Measurements from ENCODE around the gene IFT20.

Gene IFT20

GRCh38 chr17:28357061-28357900 lies 22.0 kb upstream of the IFT20 start, which contains the start of gene POLDIP2:
Gene POLDIP2 (minus strand): TSS chr17:28357527. CDS start chr17:28357448, 79 bp downstream.
- TF ChIP-seq ZBTB7A (IDR thresholded peaks at IDR 0.05; ENCODE audit: low read depth) (no peak), TEAD4 (IDR thresholded peaks at IDR 0.05) (no peak), EGR1 (IDR thresholded peaks at IDR 0.05) (peak; percentile 21; the same call in 1 of the 2 replicates), CREB1 (IDR thresholded peaks at IDR 0.05; ENCODE audit: low read depth) (peak; percentile 77), REST (IDR thresholded peaks at IDR 0.05; ENCODE audit: low read depth) (no peak), YY1 (IDR thresholded peaks at IDR 0.05; ENCODE audit: low read depth) (peak; percentile 96), TCF12 (IDR thresholded peaks at IDR 0.05; ENCODE audit: low read depth) (peak; percentile 43; the same call in 1 of the 2 replicates), TAF1 (IDR thresholded peaks at IDR 0.05; ENCODE audit: low read depth) (peak; percentile 90), CEBPB (IDR thresholded peaks at IDR 0.05) (no peak), FOXM1 (IDR thresholded peaks at IDR 0.05; ENCODE audit: borderline replicate concordance, low read depth) (no peak), NFIC (IDR thresholded peaks at IDR 0.05) (no peak), RAD21 (IDR thresholded peaks at IDR 0.05; ENCODE audit: low read depth) (no peak), EP300 (IDR thresholded peaks at IDR 0.05; ENCODE audit: borderline replicate concordance) (no peak), USF1 (IDR thresholded peaks at IDR 0.05) (peak; percentile 98)
- TF ChIP-seq, protein P1, sequence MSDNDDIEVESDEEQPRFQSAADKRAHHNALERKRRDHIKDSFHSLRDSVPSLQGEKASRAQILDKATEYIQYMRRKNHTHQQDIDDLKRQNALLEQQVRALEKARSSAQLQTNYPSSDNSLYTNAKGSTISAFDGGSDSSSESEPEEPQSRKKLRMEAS (IDR thresholded peaks at IDR 0.05), result peak; percentile 47; the same call in 1 of the 2 replicates

GRCh38 chr17:28350271-28350670 lies 15.0 kb upstream of the IFT20 start:
- no peak for TF ChIP-seq ZBTB7A (IDR thresholded peaks at IDR 0.05; ENCODE audit: low read depth)
- TF ChIP-seq FOXM1 (IDR thresholded peaks at IDR 0.05; ENCODE audit: borderline replicate concordance, low read depth), result no peak
- TF ChIP-seq REST (IDR thresholded peaks at IDR 0.05; ENCODE audit: low read depth), result no peak
- no peak for TF ChIP-seq EP300 (IDR thresholded peaks at IDR 0.05; ENCODE audit: borderline replicate concordance)
- TF ChIP-seq TEAD4 (IDR thresholded peaks at IDR 0.05), result no peak
- TF ChIP-seq EGR1 (IDR thresholded peaks at IDR 0.05), result no peak
- no peak for TF ChIP-seq NFIC (IDR thresholded peaks at IDR 0.05)
- TF ChIP-seq TAF1 (IDR thresholded peaks at IDR 0.05; ENCODE audit: low read depth), result no peak
- TF ChIP-seq USF1 (IDR thresholded peaks at IDR 0.05), result no peak
- no peak for TF ChIP-seq CREB1 (IDR thresholded peaks at IDR 0.05; ENCODE audit: low read depth)
- TF ChIP-seq, protein P1 (IDR thresholded peaks at IDR 0.05), result no peak

GRCh38 chr17:28348979-28349378 lies 13.7 kb upstream of the IFT20 start:
- no peak for TF ChIP-seq CREB1 (IDR thresholded peaks at IDR 0.05; ENCODE audit: low read depth)
- TF ChIP-seq, protein P1 (IDR thresholded peaks at IDR 0.05), result no peak

DNA sequence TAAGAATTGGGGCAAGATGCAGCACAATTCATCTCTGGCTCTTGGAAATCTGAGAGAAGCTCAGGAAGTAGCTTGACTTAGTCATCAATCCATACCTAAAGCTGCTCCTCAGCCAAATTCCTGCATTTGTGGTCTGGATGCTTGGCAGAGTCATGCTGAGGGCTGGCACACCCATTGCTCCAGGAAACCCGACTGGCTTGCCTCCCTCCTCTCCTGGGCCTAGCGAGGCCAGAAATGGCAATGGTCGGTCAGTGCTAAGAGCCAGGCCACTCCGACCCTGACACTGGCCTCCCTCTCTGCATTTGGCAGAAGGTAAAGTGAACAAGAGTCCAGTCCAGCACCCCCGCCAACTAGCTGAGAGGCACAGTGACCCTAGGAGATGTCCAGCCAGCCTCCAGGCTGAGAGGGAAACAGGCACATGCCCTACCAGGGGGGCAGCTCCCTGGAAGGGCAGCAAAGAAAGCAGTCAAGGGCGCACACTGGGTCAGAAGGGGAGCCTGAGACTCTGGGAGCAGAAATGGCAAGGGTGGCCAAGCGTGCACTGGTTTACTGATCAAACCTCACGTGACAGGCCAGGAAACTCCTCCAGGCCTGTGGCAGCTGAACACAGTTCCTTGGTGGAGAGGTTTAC lies 12.1 kb upstream of the IFT20 start:
- peak; percentile 61 for TF ChIP-seq TEAD4 (IDR thresholded peaks at IDR 0.05)
- TF ChIP-seq NFIC (IDR thresholded peaks at IDR 0.05), result peak; percentile 57
- TF ChIP-seq CREB1 (IDR thresholded peaks at IDR 0.05; ENCODE audit: low read depth), result no peak
- TF ChIP-seq EP300 (IDR thresholded peaks at IDR 0.05; ENCODE audit: borderline replicate concordance), result peak; percentile 3; the same call in 1 of the 2 replicates
- no peak for TF ChIP-seq FOXM1 (IDR thresholded peaks at IDR 0.05; ENCODE audit: borderline replicate concordance, low read depth)
- no peak for TF ChIP-seq TAF1 (IDR thresholded peaks at IDR 0.05; ENCODE audit: low read depth)
- TF ChIP-seq YY1 (IDR thresholded peaks at IDR 0.05; ENCODE audit: low read depth), result no peak
- TF ChIP-seq, protein P1 (IDR thresholded peaks at IDR 0.05), result no peak

- TF ChIP-seq TCF12 (IDR thresholded peaks at IDR 0.05; ENCODE audit: low read depth) (no peak), RAD21 (IDR thresholded peaks at IDR 0.05; ENCODE audit: low read depth) (peak; percentile 26; the same call in 1 of the 2 replicates), CREB1 (IDR thresholded peaks at IDR 0.05; ENCODE audit: low read depth) (no peak), NFIC (IDR thresholded peaks at IDR 0.05) (no peak)
Measured at GRCh38 chr17:28346746-28347246, 11.5 kb upstream of the IFT20 start.

Data from Ishikawa (cell line).